NOMO-1 treated with DMSO at 0.1 percent for 48 hours (cell line): ENCODE measurements around the gene MAN1C1.
"Not testable (repeated sequence)": the region's sequence is repeated elsewhere in the genome, so short reads cannot be mapped to it uniquely, and the experiment has no call there.

ENCODE experiments used
- DNase-seq: peaks from one replicate; lab custom pipeline; 2025; ENCODE audit not compliant: unreplicated experiment; lab: John Stamatoyannopoulos, UW

Gene MAN1C1

GRCh38 chr1:25631750-25632485 lies 15.3 kb downstream of the MAN1C1 start:
- DNase-seq: no peak

- DNase-seq: no peak
Observed at GRCh38 chr1:25634066-25634465, 17.5 kb downstream of the MAN1C1 start.

- no peak for DNase-seq
Observed at GRCh38 chr1:25634896-25635295, 18.3 kb downstream of the MAN1C1 start.

GRCh38 chr1:25636141-25636540 lies 19.6 kb downstream of the MAN1C1 start:
- DNase-seq: not testable (repeated sequence)

- DNase-seq: no peak
Observed at GRCh38 chr1:25640646-25641328, 24.2 kb downstream of the MAN1C1 start.

- DNase-seq: no peak
Observed at GRCh38 chr1:25641329-25641725, 24.7 kb downstream of the MAN1C1 start.

- peak; percentile 27 for DNase-seq
Observed at GRCh38 chr1:25641931-25642573, 25.5 kb downstream of the MAN1C1 start.

GRCh38 chr1:25642574-25643108 lies 26.1 kb downstream of the MAN1C1 start:
- peak; percentile 85 for DNase-seq

- DNase-seq: no peak
Observed at GRCh38 chr1:25643929-25644328, 27.3 kb downstream of the MAN1C1 start.

GRCh38 chr1:25644962-25645361 lies 28.4 kb downstream of the MAN1C1 start:
- DNase-seq: no peak

GRCh38 chr1:25645637-25646400 lies 29.2 kb downstream of the MAN1C1 start:
- DNase-seq: no peak

- no peak for DNase-seq
Observed at GRCh38 chr1:25647106-25647505, 30.5 kb downstream of the MAN1C1 start.

- DNase-seq: no peak
Observed at GRCh38 chr1:25647863-25648262, 31.3 kb downstream of the MAN1C1 start.

- no peak for DNase-seq
Observed at GRCh38 chr1:25648681-25649440, 32.3 kb downstream of the MAN1C1 start.

- no peak for DNase-seq
Observed at GRCh38 chr1:25649505-25650288, 33.1 kb downstream of the MAN1C1 start.

- no peak for DNase-seq
Observed at GRCh38 chr1:25650289-25650576, 33.6 kb downstream of the MAN1C1 start.

- DNase-seq: no peak
Observed at GRCh38 chr1:25651036-25651640, 34.5 kb downstream of the MAN1C1 start.

GRCh38 chr1:25651824-25652741 lies 35.5 kb downstream of the MAN1C1 start:
- no peak for DNase-seq
